Vagina (tissue), 2 donors: Measurements from ENCODE around the gene PTCD3. TPM values are rescaled to one million over a fixed set of nuclear protein-coding genes. Genes with fewer than 3 reads are reported as not detected.

Source experiments
- DNase-seq, 2 donors: peaks; one replicate each; pipeline ENCODE4 v3.0.0-alpha.2; 2017; ENCODE audit errors: extremely low spot score in 2 of 2
- H3K27ac ChIP-seq: fragments of 200-600 bp; sonication (generic); one replicate; pipeline ENCODE4 v1.5.1; 2019
- H3K27me3 ChIP-seq: fragments of 200-600 bp; sonication (generic); one replicate; pipeline ENCODE4 v1.5.1; 2019
- H3K36me3 ChIP-seq, 2 donors: fragments of 200-600 bp; sonication (generic); one replicate each; pipeline ENCODE4 v1.5.1; 2017 to 2019
- H3K4me1 ChIP-seq: fragments of 200-600 bp; sonication (generic); one replicate; pipeline ENCODE4 v1.5.1; 2019
- H3K4me3 ChIP-seq, 2 donors: fragments of 200-600 bp; sonication (generic); 1 replicate in 1 of 2; 2 replicates in 1 of 2; pipeline ENCODE4 v1.5.1; 2016 to 2019
- H3K9me3 ChIP-seq: fragments of 200-600 bp; sonication (generic); one replicate; pipeline ENCODE4 v1.5.1; 2019
- CTCF ChIP-seq, 3 experiments: fragments of 450-650 bp in 2 of 3; fragments of 200-600 bp in 1 of 3; sonication (generic) in 1 of 3; IDR thresholded peaks; one replicate each; pipeline ENCODE4 v1.5.1; 2017 to 2019; ENCODE audit warnings: antibody characterized with exemption in 3 of 3, mild to moderate bottlenecking in 2 of 3, moderate library complexity in 2 of 3
- POLR2A ChIP-seq, 2 donors: fragments of 450-650 bp; IDR thresholded peaks; one replicate each; pipeline ENCODE4 v1.6.1; 2017; ENCODE audit warnings: antibody characterized with exemption in 2 of 2, mild to moderate bottlenecking in 2 of 2, moderate library complexity in 2 of 2
- POLR2AphosphoS5 ChIP-seq, 2 donors: sonication (generic); formaldehyde crosslinking; IDR thresholded peaks; one replicate each; pipeline ENCODE4 v1.9.0; 2017; ENCODE audit warnings: antibody characterized with exemption in 2 of 2, mild to moderate bottlenecking in 2 of 2, low read depth in 1 of 2; ENCODE audit not compliant: insufficient read depth in 1 of 2
- intact Hi-C: fragments of 100-400 bp; cut with DNase I; formaldehyde crosslinking; loops from one replicate; pipeline ENCODE4 v1.15.1; 2023
- total RNA-seq: library from RNA; depleted of rRNA; stranded (reverse); fragments of >200 nt; gene quantifications from one replicate; pipeline ENCODE4 v1.2.3, GENCODE V29; 2016

Gene PTCD3
- total RNA-seq, 1 donor from 2014 or later = 61.6 TPM

- intact Hi-C loops = no loop called here
- Histone ChIP-seq H3K9me3 (no peaks in the 10 kb centered on the region), H3K27ac (no peak overlapping the region), H3K4me1 (peaks cover 6% of the 10 kb centered on the region), H3K27me3 (no peaks in the 10 kb centered on the region), H3K4me3 (no peak overlapping the region), H3K36me3 (peaks cover 0 to 49% of the 10 kb centered on the region in 2 donors)
- TF ChIP-seq POLR2A (IDR thresholded peaks at IDR 0.05) = no peak
- TF ChIP-seq CTCF (IDR thresholded peaks at IDR 0.05) = no peak
- TF ChIP-seq POLR2AphosphoS5 (IDR thresholded peaks at IDR 0.05; ENCODE audit: insufficient read depth in 1 of 2, low read depth in 1 of 2) = no peak
- DNase-seq = no peak
Measured at GRCh38 chr2:86174445-86174844, 68.4 kb downstream of the PTCD3 start.

- Histone ChIP-seq H3K4me1 (peaks cover 6% of the 10 kb centered on the region), H3K9me3 (no peaks in the 10 kb centered on the region), H3K36me3 (peaks cover 0 to 36% of the 10 kb centered on the region in 2 donors), H3K4me3 (no peak overlapping the region), H3K27ac (no peak overlapping the region), H3K27me3 (no peaks in the 10 kb centered on the region)
- TF ChIP-seq POLR2AphosphoS5 (IDR thresholded peaks at IDR 0.05; ENCODE audit: insufficient read depth in 1 of 2, low read depth in 1 of 2) (no peak), POLR2A (IDR thresholded peaks at IDR 0.05) (no peak), CTCF (IDR thresholded peaks at IDR 0.05) (no peak)
- DNase-seq = no peak
- intact Hi-C loops = no loop called here
Measured at GRCh38 chr2:86175828-86176227, 69.8 kb downstream of the PTCD3 start.

- TF ChIP-seq POLR2AphosphoS5 (IDR thresholded peaks at IDR 0.05; ENCODE audit: insufficient read depth in 1 of 2, low read depth in 1 of 2) (no peak), POLR2A (IDR thresholded peaks at IDR 0.05) (no peak), CTCF (IDR thresholded peaks at IDR 0.05) (no peak)
- Histone ChIP-seq H3K9me3 (no peaks in the 10 kb centered on the region), H3K4me1 (peaks cover 6% of the 10 kb centered on the region), H3K36me3 (peaks cover 0 to 29% of the 10 kb centered on the region in 2 donors), H3K4me3 (no peak overlapping the region), H3K27me3 (no peaks in the 10 kb centered on the region), H3K27ac (no peak overlapping the region)
- DNase-seq = no peak
- intact Hi-C loops = no loop called here
Measured at GRCh38 chr2:86176597-86176996, 70.6 kb downstream of the PTCD3 start.

GRCh38 chr2:86185517-86186212 lies 79.6 kb downstream of the PTCD3 start:
- Histone ChIP-seq H3K4me3 (no peak overlapping the region), H3K4me1 (peaks cover 33% of the 10 kb centered on the region), H3K27me3 (no peaks in the 10 kb centered on the region), H3K36me3 (no peaks in the 10 kb centered on the region), H3K9me3 (no peaks in the 10 kb centered on the region), H3K27ac (peak overlapping the region; percentile 46)
- no peak for DNase-seq
- intact Hi-C loops = no loop called here
- TF ChIP-seq CTCF (IDR thresholded peaks at IDR 0.05) = no peak
- no peak for TF ChIP-seq POLR2A (IDR thresholded peaks at IDR 0.05)
- no peak for TF ChIP-seq POLR2AphosphoS5 (IDR thresholded peaks at IDR 0.05; ENCODE audit: insufficient read depth in 1 of 2, low read depth in 1 of 2)

GRCh38 chr2:86186431-86186830 lies 80.4 kb downstream of the PTCD3 start:
- H3K36me3 ChIP-seq = no peaks in the 10 kb centered on the region
- no peaks in the 10 kb centered on the region for H3K27me3 ChIP-seq
- no peak overlapping the region for H3K4me3 ChIP-seq
- no peak for DNase-seq
- no peak for TF ChIP-seq CTCF (IDR thresholded peaks at IDR 0.05)
- H3K27ac ChIP-seq = no peak overlapping the region
- H3K4me1 ChIP-seq = peaks cover 33% of the 10 kb centered on the region
- intact Hi-C loops = no loop called here
- no peaks in the 10 kb centered on the region for H3K9me3 ChIP-seq
